NCI-H1694 (cell line): ENCODE data around the gene ZGPAT.
"Not testable (repeated sequence)": the region's sequence is repeated elsewhere in the genome, so short reads cannot be mapped to it uniquely, and the experiment has no call there.

Experiments used
- DNase-seq: peaks from one replicate; lab custom pipeline; 2025; lab: John Stamatoyannopoulos, UW

The ZGPAT gene

DNA sequence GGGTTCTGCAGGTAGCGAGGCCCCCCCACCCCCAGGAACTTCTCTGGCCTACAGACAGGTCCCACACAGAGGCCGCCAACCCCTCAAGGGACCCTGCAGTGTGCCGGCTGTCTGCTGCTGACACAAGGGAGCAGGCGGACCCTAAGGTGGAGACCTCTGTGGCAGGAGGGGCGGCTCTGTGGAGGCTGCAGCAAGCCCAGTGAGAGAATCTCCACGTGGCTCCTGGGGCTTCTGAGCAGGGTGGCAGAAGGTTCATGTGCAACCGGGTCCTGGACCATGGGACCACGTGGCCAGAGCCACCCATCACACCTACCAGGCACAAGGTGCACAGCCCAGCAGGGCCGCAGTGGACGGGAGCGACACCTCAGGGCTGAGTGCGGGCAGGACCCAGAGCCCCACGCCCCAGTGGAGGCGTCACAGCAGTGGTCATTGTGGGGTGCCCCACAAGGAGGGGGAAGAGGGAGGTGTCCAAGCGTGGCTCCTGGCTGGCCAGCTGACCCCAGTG lies 4.3 kb upstream of the ZGPAT start:
- no peak for DNase-seq

DNA sequence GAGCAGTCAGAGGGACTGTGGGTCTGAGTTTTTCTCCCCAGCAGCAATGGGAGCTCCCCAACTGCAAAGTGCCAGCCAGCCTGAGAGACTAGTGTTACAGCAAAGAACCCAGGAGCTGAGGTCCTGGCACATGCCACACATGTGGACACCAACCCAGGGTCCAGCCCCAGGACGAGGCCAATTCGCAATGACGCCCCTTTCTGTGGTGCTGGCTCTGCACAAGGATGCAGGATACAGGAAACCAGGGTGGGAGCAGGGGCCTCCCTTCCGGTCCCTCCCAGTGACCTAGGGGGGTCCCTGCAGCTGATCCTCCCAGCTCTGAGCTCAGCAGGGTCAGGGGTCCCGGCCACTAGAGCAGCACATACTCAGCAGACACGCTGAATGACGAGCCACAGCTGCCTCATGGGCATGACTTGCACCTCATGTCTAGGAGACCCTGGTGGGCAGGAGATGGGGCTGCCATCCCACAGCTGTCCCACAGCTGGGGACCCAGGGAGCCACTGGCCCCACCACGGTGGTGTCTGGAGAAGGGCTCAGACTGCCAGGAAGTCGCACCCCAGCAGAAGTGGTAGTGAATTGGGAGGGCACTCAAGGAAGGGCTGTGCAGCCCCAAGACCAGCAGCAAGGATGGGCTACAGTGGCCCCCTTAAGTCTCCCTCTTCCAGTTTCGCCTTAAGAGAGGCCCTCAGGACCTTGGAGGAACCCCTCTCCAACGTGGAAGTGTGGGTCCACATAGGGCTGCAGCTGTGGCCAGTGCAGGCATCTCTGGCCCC lies 3.7 kb upstream of the ZGPAT start:
- no peak for DNase-seq

DNA sequence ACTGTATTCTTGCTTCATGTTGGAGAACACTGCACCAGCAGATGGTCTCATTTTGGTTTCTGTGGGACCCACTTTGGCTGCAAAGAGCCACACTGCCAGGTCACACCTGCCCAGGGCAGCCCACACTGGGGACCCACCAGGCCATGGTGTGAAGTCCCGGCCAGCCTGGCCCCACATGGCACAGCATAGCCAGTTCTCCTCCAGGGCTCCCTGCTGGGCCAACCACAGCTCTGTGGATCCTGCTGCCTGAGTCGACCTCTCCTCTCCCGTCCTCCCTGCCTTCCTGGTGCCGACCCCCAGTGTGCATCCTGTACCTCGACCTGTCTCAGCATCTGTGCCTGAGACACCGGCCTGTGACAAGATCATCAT lies 3.1 kb upstream of the ZGPAT start:
- DNase-seq = no peak

DNA sequence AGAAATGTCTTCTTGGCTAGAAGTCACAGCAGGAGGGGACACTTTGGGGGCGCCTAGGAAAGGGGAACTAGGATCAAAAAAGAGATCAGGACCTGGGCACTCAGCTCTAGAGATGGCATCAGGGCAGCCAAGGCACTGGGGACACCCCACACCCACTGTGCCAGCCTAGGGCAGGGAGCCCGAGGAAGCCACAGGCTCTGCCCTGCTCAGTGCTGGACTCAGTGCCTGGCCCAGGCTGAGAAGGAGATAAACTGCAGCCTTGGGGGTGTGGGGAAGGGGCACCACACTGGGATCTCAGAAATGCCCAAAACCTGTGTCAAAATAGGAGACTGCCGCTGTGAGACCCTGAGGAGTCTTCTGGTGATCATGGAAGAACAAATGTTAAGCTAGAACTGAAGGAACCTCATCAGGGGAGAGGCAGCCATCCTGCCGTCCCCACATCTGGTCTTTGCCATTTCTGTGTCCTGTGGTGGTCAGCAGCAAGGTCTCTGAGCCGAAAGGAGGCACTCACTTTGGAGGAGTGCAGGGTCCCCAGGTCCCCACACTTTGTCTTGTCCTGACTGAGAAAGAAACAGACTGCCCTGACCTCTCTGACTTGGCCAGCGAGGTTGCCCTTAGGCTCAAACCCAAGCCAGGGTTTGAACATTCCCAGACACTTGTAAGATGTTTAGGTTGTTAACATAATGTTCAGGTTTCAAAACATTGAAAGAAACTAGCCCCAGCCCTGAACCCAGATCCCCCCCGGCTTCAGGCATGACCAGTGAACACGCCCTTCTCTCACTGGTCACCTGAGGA lies 2.4 kb upstream of the ZGPAT start:
- DNase-seq = no peak

DNA sequence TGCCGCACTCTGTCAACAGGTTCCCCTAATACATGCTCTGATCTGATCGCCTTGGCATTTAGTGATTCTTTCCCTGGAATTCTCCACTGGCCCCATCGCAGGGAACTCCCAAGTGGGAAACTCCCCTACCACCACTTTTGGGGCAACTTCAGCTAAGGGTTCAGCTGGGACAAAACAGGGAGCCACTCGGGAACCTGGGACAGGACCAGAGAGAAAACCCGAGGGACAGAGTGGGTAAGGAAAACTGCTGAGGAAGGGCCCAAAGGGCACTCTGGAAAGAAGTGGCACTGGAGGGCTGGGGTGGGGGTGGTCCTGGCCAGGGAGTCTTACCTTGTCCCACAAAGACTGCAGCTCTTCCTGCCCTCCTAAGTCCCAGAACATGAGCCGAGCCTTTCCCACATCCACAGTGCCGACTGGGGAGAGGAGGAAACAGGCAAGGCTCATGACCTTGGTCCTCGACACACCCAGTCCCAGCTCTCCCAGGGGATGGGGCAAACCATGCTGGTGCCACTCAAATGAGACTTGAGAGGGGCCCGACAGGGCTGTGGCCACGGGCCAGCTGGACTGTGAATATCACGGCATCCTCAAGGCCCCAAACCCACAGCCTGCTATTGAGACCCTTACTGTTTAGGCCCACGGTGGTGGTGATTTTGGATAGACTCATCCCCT lies 1.7 kb upstream of the ZGPAT start:
- DNase-seq = no peak

DNA sequence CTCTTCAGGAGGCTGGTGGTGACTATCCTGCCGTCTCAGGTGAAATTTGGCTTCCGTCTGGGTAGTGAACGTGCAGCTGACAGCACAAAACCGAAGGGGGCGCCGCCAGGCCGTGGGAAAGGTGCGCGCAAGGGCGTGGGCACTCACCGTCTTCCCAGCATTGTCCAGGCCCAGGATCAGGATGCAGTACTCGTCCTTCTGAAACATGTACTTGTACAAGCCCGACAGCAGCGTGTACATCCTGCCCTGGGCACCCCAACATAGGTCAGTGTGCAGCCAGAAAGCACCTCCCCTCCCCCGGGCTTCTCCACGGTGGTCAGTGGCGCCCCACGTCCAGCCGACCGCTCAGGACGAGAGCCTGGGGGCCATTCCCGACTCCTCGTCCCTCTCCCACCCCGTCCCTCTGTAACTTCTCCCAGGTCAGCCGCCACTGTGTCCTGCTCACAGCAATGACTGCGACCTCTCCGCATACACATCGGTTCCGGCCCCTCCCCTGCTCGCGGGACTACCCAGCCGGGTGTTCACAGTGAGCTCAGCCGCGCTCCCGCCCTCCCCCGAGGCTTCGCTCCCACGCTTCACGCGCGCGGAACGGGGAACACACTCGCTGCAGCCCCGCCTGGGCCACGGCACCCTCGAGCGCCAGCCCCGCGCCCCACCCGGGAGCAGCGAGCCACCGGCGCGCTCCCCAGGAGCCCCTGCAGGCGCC lies 834 bp upstream of the ZGPAT start:
- DNase-seq = no peak

DNA sequence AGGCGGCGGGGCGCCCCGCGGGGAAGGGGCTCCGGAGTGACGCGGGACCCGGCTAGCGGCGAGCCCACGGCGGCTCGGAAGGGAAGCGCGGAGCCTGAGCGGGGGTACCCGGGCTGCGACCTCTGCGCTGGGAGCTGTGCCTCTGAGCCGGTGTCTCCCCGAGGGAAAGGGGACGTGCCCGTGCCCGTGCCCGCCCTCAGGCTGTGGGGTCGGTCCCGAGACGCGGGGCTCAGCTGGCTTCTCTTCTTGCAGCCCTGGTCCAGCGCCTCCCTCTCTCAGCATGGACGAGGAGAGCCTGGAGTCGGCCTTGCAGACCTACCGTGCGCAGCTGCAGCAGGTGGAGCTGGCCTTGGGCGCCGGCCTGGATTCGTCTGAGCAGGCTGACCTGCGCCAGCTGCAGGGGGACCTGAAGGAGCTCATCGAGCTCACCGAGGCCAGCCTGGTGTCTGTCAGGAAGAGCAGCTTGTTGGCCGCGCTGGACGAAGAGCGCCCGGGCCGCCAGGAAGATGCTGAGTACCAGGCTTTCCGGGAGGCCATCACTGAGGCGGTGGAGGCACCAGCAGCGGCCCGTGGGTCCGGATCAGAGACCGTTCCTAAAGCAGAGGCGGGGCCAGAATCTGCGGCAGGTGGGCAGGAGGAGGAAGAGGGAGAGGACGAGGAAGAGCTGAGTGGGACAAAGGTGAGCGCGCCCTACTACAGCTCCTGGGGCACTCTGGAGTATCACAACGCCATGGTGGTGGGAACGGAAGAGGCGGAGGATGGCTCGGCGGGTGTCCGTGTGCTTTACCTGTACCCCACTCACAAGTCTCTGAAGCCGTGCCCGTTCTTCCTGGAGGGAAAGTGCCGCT lies 686 bp downstream of the ZGPAT start:
- no peak for DNase-seq

DNA sequence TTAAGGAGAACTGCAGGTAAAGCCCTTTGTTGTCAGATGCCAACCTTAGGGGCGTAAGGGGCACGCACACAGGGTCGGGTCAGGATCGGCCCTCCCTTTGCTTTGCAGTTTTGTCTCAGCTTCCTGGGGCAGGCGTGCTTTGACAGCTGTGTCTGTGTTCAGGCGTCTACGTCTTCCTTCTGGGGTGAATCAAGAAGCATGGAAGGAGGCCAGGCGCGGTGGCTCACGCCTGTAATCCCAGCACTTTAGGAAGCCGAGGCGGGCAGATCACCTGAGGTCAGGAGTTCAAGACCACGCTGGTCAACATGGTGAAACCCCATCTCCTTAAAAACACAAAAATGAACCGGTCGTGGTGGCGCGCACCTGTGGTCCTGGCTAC lies 1.3 kb downstream of the ZGPAT start:
- DNase-seq = no peak

DNA sequence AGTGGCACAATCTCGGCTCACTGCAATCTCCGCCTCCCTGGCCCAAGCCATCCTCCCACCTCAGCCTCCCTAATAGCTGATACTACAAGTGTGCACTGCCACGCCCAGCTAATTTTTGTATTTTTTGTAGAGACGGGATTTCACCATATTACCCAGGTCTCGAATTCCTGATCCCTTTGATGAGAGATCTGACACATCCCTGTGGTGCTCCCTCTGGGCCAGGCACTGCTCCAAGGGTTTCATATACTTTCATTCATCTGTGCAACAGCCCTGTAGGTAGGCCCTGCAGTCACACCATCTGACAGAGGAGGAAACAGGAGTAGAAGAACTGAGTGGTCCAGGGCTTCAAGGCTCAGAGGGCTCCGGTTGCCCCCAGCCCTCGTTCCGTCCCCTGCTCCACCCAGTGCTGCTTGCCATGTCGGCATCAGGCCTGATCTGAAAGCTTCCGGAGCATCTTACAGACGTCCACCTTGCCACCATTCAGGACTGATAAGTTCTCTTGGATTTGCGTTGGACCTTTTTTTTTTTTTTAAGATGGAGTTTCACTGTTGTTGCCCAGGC lies 3.3 kb downstream of the ZGPAT start:
- DNase-seq = no peak

DNA sequence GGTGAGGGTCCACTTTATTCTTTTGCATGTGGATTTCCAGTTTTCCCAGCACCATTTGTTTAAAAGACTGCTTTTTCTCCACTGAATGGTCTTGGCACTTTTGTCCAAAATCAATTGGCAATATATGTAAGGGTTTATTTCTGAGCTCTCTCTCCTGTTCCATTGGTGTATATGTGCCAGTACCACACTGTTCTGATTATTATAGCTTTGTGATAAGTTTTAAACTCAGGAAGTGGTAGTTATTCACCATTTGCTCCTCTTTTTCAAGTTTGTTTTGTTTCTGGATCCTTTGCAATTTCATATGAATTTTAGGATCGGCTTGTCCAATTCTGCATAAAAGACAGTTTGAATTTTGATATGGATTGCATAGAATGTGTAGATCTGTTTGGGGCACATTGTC lies 4.4 kb downstream of the ZGPAT start:
- DNase-seq = no peak

DNA sequence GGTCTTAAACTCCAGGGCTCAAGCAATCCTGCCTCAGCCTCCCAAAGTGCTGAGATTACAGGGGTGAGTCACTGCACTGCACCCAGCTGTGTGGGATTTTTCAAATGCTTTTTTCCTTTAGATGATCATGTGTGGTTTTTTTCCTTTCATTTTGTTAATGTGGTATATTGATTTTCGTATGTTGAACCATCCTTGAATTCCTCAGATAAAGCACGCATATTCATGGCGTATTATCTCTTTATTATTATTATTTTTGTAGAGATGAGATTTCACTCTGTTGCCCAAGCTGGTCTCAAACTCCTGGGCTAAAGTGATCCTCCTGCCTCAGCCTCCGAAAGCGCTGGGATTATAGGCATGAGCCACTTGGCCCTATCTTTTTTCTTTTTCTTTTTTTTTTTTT lies 7.0 kb downstream of the ZGPAT start:
- no peak for DNase-seq

DNA sequence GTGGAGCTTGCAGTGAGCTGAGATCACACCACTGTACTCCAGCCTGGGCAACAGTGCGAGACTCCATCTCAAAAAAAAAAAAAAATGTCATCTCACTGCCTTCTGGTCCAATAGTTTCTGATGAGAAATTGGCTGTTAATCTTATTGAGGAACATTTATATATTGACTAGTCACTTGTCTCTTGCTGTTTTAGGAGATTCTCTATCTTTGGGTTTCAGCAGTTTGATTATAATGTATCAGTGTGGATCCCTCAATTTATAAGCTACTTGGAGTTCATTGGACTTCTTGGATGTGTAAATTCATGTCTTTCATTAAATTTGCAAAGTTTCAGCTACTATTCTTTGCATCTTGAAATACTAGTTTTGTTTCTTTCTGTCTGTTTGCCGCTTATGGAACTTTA lies 11.2 kb downstream of the ZGPAT start:
- no peak for DNase-seq

DNA sequence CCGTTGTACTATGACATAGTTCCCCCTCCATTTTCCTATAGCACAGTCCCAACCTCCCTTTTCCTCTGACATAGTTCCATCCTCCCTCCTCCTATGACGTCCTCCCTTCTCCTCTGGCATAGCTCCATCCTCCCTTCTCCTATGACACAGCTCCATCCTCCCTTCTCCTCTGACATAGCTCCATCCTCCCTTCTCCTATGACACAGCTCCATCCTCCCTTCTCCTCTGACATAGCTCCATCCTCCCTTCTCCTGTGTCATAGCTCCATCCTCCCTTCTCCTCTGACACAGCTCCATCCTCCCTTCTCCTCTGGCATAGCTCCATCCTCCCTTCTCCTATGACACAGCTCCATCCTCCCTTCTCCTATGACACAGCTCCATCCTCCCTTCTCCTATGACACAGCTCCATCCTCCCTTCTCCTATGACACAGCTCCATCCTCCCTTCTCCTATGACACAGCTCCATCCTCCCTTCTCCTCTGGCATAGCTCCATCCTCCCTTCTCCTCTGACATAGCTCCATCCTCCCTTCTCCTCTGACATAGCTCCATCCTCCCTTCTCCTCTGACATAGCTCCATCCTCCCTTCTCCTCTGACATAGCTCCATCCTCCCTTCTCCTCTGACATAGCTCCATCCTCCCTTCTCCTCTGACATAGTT lies 15.3 kb downstream of the ZGPAT start:
- DNase-seq = not testable (repeated sequence)

DNA sequence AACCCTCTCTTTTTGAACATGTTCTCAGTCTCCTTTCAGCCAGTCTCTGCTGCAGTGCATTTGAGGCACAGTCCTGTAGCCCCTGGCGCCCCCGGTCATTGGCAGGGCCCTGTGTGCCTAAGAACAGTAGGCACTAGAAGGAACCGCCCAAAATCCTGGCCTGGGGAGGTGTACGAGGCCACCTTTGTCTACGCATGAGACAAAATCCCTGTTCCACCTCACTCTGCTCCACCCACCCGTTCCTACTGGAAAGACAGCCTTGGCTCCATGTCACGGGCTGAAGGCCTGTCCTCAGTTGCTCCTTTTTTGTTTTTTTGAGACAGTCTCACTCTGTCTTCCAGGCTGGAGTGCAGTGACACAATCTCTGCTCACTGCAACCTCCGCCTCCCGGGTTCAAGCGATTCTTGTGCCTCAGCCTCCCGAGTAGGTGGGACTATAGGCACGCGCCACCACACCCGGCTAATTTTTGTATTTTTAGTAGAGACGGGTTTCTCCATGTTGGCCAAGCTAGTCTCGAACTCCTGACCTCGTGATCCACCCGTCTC lies 22.4 kb downstream of the ZGPAT start:
- not testable (repeated sequence) for DNase-seq

DNA sequence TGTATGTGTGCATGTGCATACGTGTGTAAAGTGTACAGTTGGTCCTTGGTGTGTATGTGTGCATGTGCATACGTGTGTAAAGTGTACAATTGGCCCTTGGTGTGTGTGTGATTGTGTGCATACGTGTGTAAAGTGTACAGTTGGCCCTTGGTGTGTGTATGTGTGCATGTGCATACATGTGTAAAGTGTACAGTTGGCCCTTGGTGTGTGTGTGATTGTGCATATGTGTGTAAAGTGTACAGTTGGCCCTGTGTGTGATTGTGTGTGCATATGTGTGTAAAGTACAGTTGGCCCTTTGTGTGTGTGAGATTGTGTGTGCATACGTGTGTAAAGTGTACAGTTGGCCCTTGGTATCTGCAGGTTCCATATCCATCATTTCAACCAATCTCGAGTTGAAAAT lies 23.6 kb downstream of the ZGPAT start:
- no peak for DNase-seq

DNA sequence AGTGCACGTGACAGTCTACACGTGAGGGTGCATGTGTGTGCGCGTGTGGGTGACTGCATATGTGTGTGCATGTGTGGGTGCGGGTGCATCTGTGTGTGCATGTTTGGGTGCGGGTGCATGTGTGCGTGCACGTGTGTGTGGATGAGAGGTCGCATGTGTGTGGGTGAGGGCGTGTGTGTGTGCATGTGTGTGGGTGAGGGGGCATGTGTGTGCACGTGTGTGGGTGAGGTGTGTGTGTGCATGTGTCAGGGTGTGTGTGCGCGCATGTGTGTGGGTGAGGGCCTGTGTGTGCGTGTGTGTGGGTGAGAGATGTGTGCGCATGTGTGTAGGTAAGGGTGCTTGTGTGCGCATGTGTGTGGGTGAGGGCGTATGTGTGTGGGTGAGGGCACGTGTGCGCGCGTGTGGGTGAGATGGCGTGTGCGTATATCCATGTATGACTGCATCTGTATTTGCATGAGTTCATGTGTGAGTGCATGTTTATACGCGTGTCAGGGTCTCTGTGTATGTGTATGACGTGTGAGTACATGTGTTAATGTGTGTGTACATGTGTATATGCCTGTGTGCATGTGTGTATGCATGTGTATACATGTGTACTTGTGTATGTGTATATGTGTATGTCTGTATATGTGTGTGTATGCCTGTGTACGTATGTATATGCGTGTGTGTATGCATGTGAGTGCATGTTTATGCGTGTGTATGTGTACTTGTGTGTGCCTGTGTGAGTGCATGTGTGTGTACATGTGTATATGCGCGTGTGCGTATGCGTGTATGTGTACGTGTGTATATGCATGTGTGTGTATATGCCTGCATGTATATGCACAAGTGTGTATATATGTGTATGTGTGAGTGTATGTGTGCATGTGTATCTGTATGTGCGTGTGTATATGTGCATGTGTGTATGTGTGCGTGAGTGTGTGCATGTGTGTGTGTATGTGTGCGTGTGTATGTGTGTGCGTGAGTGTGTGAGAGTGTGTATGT lies 24.6 kb downstream of the ZGPAT start:
- no peak for DNase-seq

DNA sequence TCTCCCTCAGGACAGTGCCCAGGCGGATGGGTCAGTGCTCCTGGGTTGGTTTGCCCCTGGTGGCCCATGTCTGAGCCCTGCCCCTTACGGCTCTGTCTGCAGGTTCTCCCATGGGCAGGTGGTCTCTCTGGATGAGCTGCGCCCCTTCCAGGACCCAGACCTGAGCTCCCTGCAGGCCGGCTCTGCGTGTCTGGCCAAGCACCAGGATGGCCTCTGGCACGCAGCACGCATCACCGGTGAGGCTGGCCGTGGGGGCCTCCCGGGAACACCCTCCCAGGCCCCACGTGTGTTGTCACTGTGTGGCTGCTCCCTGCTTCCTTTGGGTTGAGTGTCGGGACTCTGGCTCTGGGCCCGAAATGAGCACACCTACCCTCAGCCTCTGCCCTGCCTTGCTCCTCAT lies 25.3 kb downstream of the ZGPAT start:
- no peak for DNase-seq

DNA sequence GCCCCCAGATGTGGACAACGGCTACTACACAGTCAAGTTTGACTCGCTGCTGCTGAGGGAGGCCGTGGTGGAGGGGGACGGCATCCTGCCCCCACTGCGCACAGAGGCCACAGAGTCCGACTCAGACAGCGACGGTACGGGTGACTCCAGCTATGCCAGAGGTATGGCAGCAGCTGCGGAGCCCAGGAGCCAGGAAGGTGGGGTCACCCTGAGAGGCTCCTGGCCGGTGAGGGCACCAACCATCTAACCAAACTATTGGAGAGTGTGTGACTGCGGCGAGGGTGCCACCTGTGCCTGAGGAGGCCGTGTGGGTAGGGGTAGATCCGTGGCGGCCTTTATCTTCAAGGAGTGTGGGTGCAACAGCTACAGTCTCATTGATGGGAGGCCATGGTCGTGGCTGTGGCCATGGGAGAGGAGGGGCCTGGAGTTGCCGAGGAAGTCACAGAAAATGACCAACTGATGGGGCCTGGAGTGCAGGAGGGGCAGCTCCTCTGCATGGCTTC lies 25.8 kb downstream of the ZGPAT start:
- DNase-seq = no peak
